ENCODE data around the gene WNK2. TPM values are rescaled to one million over a fixed set of nuclear protein-coding genes. Genes with fewer than 3 reads are reported as not detected.
"Not testable (repeated sequence)": the region's sequence is repeated elsewhere in the genome, so short reads cannot be mapped to it uniquely, and the experiment has no call there.

WNK2 gene
- total and polyA plus RNA-seq, 12 donors, result 16.6 to 236 (median 178) TPM

GRCh38 chr9:93319301-93319991, 135.5 kb downstream of the WNK2 start:
- Histone ChIP-seq H3K27ac (no peak overlapping the region), H3K27me3 (peaks cover 0 to 26% (median 0%) of the 10 kb centered on the region in 7 donors), H3K9me3 (no peaks in the 10 kb centered on the region), H3K4me1 (no peaks in the 10 kb centered on the region), H3K4me3 (no peak overlapping the region), H3K36me3 (peaks cover 0 to 27% (median 0%) of the 10 kb centered on the region in 9 donors)
- intact Hi-C loops (cut with DNase I), result no loop called here
- peak in 2 of 8 donors; percentile 10 to 28 for ATAC-seq
- no peak for TF ChIP-seq CTCF (IDR thresholded peaks at IDR 0.05)
- WGBS, 2 donors, result 88 to 89% methylated on average over 13 of the region's 13 CpGs
- no peak for DNase-seq

GRCh38 chr9:93319992-93320500, 136.1 kb downstream of the WNK2 start:
- ATAC-seq (peak in 3 of 8 donors; percentile 3 to 19 (median 12)), DNase-seq (no peak)
- intact Hi-C loops (cut with DNase I), result no loop called here
- peaks cover 0 to 25% (median 0%) of the 10 kb centered on the region in 9 donors for H3K36me3 ChIP-seq
- H3K4me1 ChIP-seq, result no peaks in the 10 kb centered on the region
- no peaks in the 10 kb centered on the region for H3K9me3 ChIP-seq
- no peak for TF ChIP-seq CTCF (IDR thresholded peaks at IDR 0.05)
- H3K27me3 ChIP-seq, result peaks cover 0 to 26% (median 0%) of the 10 kb centered on the region in 7 donors
- WGBS, 2 donors, result 62% methylated on average over 19 of the region's 19 CpGs
- H3K27ac ChIP-seq, result no peak overlapping the region
- H3K4me3 ChIP-seq, result no peak overlapping the region

- Histone ChIP-seq H3K4me1 (no peaks in the 10 kb centered on the region), H3K4me3 (no peak overlapping the region), H3K27me3 (peaks cover 0 to 26% (median 0%) of the 10 kb centered on the region in 7 donors), H3K36me3 (peaks cover 0 to 23% (median 0%) of the 10 kb centered on the region in 9 donors), H3K27ac (no peak overlapping the region), H3K9me3 (no peaks in the 10 kb centered on the region)
- no peak for TF ChIP-seq CTCF (IDR thresholded peaks at IDR 0.05)
- ATAC-seq (no peak), DNase-seq (no peak)
- intact Hi-C loops (cut with DNase I), result no loop called here
- 70 to 76% methylated on average over 11 of the region's 11 CpGs for WGBS, 2 donors
These were observed 136.8 kb downstream of the WNK2 start for GRCh38 chr9:93320591-93321219.

GRCh38 chr9:93321220-93321610, 137.3 kb downstream of the WNK2 start:
- peaks cover 0 to 23% (median 0%) of the 10 kb centered on the region in 9 donors for H3K36me3 ChIP-seq
- no peak for DNase-seq
- H3K4me1 ChIP-seq, result peaks cover 0 to 4% (median 0%) of the 10 kb centered on the region in 9 donors
- ATAC-seq, result no peak
- peaks cover 0 to 24% (median 0%) of the 10 kb centered on the region in 7 donors for H3K27me3 ChIP-seq
- no peaks in the 10 kb centered on the region for H3K9me3 ChIP-seq
- intact Hi-C loops (cut with DNase I), result no loop called here
- H3K27ac ChIP-seq, result no peak overlapping the region
- TF ChIP-seq CTCF (IDR thresholded peaks at IDR 0.05), result no peak
- H3K4me3 ChIP-seq, result no peak overlapping the region
- 64 to 79% methylated on average over 10 of the region's 10 CpGs for WGBS, 2 donors

- DNase-seq; H3K27ac ChIP-seq; H3K27me3 ChIP-seq; H3K36me3 ChIP-seq; H3K9me3 ChIP-seq; ATAC-seq; intact Hi-C loops (cut with DNase I); H3K4me1 ChIP-seq; H3K4me3 ChIP-seq: not testable (repeated sequence)
- 91 to 96% methylated on average over 6 of the region's 6 CpGs for WGBS, 2 donors
These were observed 139.6 kb downstream of the WNK2 start for GRCh38 chr9:93323446-93323954.

All from heart right ventricle (tissue), 16 donors.